C4-2B (cell line): ENCODE measurements around the gene AKR1C2.

ENCODE experiments used
- CTCF ChIP-seq: fragments of 450-650 bp; conservative IDR thresholded peaks from 2 replicates; pipeline ENCODE4 v1.5.1; 2017; ENCODE audit warnings: mild to moderate bottlenecking
- ZFX ChIP-seq: fragments of 450-650 bp; IDR thresholded peaks from 2 replicates; pipeline ENCODE4 v1.6.1; 2017

- no peak for TF ChIP-seq CTCF
- no peak for TF ChIP-seq ZFX
Observed at GRCh38 chr10:5023177-5023805, 19.6 kb upstream of the AKR1C2 start.
